H1 (cell line): Measurements from ENCODE around the gene SARNP.

Source experiments
- ATF2 ChIP-seq: IDR thresholded peaks from 2 replicates; pipeline ENCODE4 v1.6.1; 2012; ENCODE audit warnings: low read length, inconsistent platforms
- CREB1 ChIP-seq: IDR thresholded peaks from 2 replicates; pipeline ENCODE4 v1.6.1; 2012; ENCODE audit warnings: inconsistent platforms
- EZH2 ChIP-seq: fragments of 200-600 bp; sonication (generic); IDR thresholded peaks from 2 replicates; pipeline ENCODE4 v1.7.1; 2012; ENCODE audit warnings: low read depth, mild to moderate bottlenecking, moderate library complexity, low read length, inconsistent platforms; ENCODE audit not compliant: severe bottlenecking
- POLR2A ChIP-seq, 2 experiments: IDR thresholded peaks; 1 replicate in 1 of 2; 2 replicates in 1 of 2; pipeline ENCODE4 v1.6.1; 2011; ENCODE audit warnings: low read depth in 2 of 2, low read length in 2 of 2, mild to moderate bottlenecking in 2 of 2; ENCODE audit errors: control extremely low read depth in 1 of 2
- SP1 ChIP-seq: IDR thresholded peaks from 2 replicates; pipeline ENCODE4 v1.6.1; 2011; ENCODE audit warnings: low read depth, low read length
- TEAD4 ChIP-seq: IDR thresholded peaks from 2 replicates; pipeline ENCODE4 v1.6.1; 2012; ENCODE audit warnings: low read depth, low read length, inconsistent platforms, mixed read lengths
- YY1 ChIP-seq: IDR thresholded peaks from 2 replicates; pipeline ENCODE4 v1.6.1; 2011; ENCODE audit warnings: low read depth, mild to moderate bottlenecking, low read length
- TF ChIP-seq, protein P1 (sequence below), 3 experiments: IDR thresholded peaks; 1 replicate in 2 of 3; 2 replicates in 1 of 3; pipeline versions ENCODE4 v1.5.1 to v1.6.1; 2011; ENCODE audit warnings: low read length in 3 of 3, mild to moderate bottlenecking in 3 of 3, inconsistent platforms in 2 of 3, low read depth in 1 of 3, moderate library complexity in 1 of 3; ENCODE audit not compliant: insufficient read depth in 1 of 3; ENCODE audit errors: control extremely low read depth in 1 of 3
- TF ChIP-seq, protein P2 (sequence below): fragments of 300-600 bp; sonication (generic); IDR thresholded peaks from 2 replicates; pipeline ENCODE4 v1.7.1; 2012; ENCODE audit warnings: low read length, moderate library complexity, mild to moderate bottlenecking, inconsistent platforms; ENCODE audit not compliant: insufficient replicate concordance

GRCh38 chr12:55838361-55838760, 20.8 kb upstream of the SARNP start:
- TF ChIP-seq YY1 (no peak), POLR2A (IDR thresholded peaks at IDR 0.05; ENCODE audit: control extremely low read depth in 1 of 2, low read depth in 2 of 2, low read length in 2 of 2) (no peak), EZH2 (no peak), CREB1 (no peak), SP1 (no peak), TEAD4 (no peak), ATF2 (no peak)
- TF ChIP-seq, protein P1, sequence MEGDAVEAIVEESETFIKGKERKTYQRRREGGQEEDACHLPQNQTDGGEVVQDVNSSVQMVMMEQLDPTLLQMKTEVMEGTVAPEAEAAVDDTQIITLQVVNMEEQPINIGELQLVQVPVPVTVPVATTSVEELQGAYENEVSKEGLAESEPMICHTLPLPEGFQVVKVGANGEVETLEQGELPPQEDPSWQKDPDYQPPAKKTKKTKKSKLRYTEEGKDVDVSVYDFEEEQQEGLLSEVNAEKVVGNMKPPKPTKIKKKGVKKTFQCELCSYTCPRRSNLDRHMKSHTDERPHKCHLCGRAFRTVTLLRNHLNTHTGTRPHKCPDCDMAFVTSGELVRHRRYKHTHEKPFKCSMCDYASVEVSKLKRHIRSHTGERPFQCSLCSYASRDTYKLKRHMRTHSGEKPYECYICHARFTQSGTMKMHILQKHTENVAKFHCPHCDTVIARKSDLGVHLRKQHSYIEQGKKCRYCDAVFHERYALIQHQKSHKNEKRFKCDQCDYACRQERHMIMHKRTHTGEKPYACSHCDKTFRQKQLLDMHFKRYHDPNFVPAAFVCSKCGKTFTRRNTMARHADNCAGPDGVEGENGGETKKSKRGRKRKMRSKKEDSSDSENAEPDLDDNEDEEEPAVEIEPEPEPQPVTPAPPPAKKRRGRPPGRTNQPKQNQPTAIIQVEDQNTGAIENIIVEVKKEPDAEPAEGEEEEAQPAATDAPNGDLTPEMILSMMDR (IDR thresholded peaks at IDR 0.05; ENCODE audit: control extremely low read depth in 1 of 3, insufficient read depth in 1 of 3, low read depth in 1 of 3, low read length in 3 of 3): no peak
- TF ChIP-seq, protein P2, sequence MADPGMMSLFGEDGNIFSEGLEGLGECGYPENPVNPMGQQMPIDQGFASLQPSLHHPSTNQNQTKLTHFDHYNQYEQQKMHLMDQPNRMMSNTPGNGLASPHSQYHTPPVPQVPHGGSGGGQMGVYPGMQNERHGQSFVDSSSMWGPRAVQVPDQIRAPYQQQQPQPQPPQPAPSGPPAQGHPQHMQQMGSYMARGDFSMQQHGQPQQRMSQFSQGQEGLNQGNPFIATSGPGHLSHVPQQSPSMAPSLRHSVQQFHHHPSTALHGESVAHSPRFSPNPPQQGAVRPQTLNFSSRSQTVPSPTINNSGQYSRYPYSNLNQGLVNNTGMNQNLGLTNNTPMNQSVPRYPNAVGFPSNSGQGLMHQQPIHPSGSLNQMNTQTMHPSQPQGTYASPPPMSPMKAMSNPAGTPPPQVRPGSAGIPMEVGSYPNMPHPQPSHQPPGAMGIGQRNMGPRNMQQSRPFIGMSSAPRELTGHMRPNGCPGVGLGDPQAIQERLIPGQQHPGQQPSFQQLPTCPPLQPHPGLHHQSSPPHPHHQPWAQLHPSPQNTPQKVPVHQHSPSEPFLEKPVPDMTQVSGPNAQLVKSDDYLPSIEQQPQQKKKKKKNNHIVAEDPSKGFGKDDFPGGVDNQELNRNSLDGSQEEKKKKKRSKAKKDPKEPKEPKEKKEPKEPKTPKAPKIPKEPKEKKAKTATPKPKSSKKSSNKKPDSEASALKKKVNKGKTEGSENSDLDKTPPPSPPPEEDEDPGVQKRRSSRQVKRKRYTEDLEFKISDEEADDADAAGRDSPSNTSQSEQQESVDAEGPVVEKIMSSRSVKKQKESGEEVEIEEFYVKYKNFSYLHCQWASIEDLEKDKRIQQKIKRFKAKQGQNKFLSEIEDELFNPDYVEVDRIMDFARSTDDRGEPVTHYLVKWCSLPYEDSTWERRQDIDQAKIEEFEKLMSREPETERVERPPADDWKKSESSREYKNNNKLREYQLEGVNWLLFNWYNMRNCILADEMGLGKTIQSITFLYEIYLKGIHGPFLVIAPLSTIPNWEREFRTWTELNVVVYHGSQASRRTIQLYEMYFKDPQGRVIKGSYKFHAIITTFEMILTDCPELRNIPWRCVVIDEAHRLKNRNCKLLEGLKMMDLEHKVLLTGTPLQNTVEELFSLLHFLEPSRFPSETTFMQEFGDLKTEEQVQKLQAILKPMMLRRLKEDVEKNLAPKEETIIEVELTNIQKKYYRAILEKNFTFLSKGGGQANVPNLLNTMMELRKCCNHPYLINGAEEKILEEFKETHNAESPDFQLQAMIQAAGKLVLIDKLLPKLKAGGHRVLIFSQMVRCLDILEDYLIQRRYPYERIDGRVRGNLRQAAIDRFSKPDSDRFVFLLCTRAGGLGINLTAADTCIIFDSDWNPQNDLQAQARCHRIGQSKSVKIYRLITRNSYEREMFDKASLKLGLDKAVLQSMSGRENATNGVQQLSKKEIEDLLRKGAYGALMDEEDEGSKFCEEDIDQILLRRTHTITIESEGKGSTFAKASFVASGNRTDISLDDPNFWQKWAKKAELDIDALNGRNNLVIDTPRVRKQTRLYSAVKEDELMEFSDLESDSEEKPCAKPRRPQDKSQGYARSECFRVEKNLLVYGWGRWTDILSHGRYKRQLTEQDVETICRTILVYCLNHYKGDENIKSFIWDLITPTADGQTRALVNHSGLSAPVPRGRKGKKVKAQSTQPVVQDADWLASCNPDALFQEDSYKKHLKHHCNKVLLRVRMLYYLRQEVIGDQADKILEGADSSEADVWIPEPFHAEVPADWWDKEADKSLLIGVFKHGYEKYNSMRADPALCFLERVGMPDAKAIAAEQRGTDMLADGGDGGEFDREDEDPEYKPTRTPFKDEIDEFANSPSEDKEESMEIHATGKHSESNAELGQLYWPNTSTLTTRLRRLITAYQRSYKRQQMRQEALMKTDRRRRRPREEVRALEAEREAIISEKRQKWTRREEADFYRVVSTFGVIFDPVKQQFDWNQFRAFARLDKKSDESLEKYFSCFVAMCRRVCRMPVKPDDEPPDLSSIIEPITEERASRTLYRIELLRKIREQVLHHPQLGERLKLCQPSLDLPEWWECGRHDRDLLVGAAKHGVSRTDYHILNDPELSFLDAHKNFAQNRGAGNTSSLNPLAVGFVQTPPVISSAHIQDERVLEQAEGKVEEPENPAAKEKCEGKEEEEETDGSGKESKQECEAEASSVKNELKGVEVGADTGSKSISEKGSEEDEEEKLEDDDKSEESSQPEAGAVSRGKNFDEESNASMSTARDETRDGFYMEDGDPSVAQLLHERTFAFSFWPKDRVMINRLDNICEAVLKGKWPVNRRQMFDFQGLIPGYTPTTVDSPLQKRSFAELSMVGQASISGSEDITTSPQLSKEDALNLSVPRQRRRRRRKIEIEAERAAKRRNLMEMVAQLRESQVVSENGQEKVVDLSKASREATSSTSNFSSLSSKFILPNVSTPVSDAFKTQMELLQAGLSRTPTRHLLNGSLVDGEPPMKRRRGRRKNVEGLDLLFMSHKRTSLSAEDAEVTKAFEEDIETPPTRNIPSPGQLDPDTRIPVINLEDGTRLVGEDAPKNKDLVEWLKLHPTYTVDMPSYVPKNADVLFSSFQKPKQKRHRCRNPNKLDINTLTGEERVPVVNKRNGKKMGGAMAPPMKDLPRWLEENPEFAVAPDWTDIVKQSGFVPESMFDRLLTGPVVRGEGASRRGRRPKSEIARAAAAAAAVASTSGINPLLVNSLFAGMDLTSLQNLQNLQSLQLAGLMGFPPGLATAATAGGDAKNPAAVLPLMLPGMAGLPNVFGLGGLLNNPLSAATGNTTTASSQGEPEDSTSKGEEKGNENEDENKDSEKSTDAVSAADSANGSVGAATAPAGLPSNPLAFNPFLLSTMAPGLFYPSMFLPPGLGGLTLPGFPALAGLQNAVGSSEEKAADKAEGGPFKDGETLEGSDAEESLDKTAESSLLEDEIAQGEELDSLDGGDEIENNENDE: no peak
